ENCODE measurements around the gene ZNF385B. TPM values are rescaled to one million over a fixed set of nuclear protein-coding genes. Genes with fewer than 3 reads are reported as not detected.

The ZNF385B gene
- total RNA-seq, 1 experiment from 2014 or later, result 9.3 TPM

GRCh38 chr2:179860255-179861026 lies 971 bp downstream of the ZNF385B start:
- intact Hi-C loops (cut with micrococcal nuclease), result no loop called here
- no TSS peak for BruUV-seq (replicated peaks)
- no peaks in the 10 kb centered on the region for H3K9me3 ChIP-seq (ENCODE audit: control insufficient read depth in 1 of 2, insufficient read depth in 1 of 2, low read depth in 1 of 2, low read length in 2 of 2)
- ATAC-seq (peak; percentile 1; the same call in 1 of the 2 replicates), DNase-seq (ENCODE audit: low read depth, low spot score) (no peak)
- H3K4me1 ChIP-seq (ENCODE audit: control insufficient read depth in 1 of 2, insufficient read depth in 2 of 2, low read length in 2 of 2), result peaks cover 2 to 15% of the 10 kb centered on the region in 2 experiments; a peak in 3 of 4 replicates
- peak overlapping the region; percentile 22 for H2AFZ ChIP-seq (ENCODE audit: low read depth, low read length, poor library complexity, severe bottlenecking)
- no peaks in the 10 kb centered on the region for H3K79me2 ChIP-seq (ENCODE audit: insufficient read depth, low read length)
- peak overlapping the region; percentile 89 for H3K4me2 ChIP-seq (ENCODE audit: low read length)
- H4K20me1 ChIP-seq (ENCODE audit: insufficient read depth), result no peaks in the 10 kb centered on the region
- no peaks in the 10 kb centered on the region for H3K9me2 ChIP-seq (ENCODE audit: insufficient read depth)
- H3K27me3 ChIP-seq (ENCODE audit: insufficient read depth, low read length), result no peaks in the 10 kb centered on the region
- no peak for TF ChIP-seq POLR2A (IDR thresholded peaks at IDR 0.05; ENCODE audit: borderline replicate concordance, extremely low read depth, insufficient read depth, insufficient read length)
- H3K27ac ChIP-seq (ENCODE audit: low read depth, low read length), result peak overlapping the region; percentile 33; the same call in 1 of the 2 replicates
- peak overlapping the region; percentile 59 for H3K9ac ChIP-seq (ENCODE audit: low read length)
- no peaks in the 10 kb centered on the region for H3K36me3 ChIP-seq (ENCODE audit: control insufficient read depth in 1 of 2, insufficient read depth in 2 of 2, low read length in 2 of 2)
- ChIA-PET CTCF (no interaction called here), POLR2A (no interaction called here), RAD21 (ENCODE audit: low non-redundant PET in 1 of 2, low total read pairs in 2 of 2, uncharacterized antibody in 2 of 2, unreplicated experiment in 2 of 2) (interaction anchor here in 1 of 2 experiments (0.6 kb wide), 1 partner anchor 218 kb away, joined by 3 read pairs; no protein-coding TSS in a partner anchor)
- peak overlapping the region; percentile 58 to 66 for H3K4me3 ChIP-seq (replicated peaks in 1 of 2; ENCODE audit: low read depth in 1 of 2, low read length in 2 of 2)

GRCh38 chr2:179859523-179859922 lies 1.9 kb downstream of the ZNF385B start:
- H3K9me3 ChIP-seq (ENCODE audit: control insufficient read depth in 1 of 2, insufficient read depth in 1 of 2, low read depth in 1 of 2, low read length in 2 of 2), result no peaks in the 10 kb centered on the region
- H3K79me2 ChIP-seq (ENCODE audit: insufficient read depth, low read length), result no peaks in the 10 kb centered on the region
- ChIA-PET CTCF (no interaction called here), RAD21 (ENCODE audit: low non-redundant PET in 1 of 2, low total read pairs in 2 of 2, uncharacterized antibody in 2 of 2, unreplicated experiment in 2 of 2) (no interaction called here), POLR2A (no interaction called here)
- peak overlapping the region; percentile 89 for H3K4me2 ChIP-seq (ENCODE audit: low read length)
- no peak overlapping the region for H3K4me3 ChIP-seq (replicated peaks in 1 of 2; ENCODE audit: low read depth in 1 of 2, low read length in 2 of 2)
- H3K4me1 ChIP-seq (ENCODE audit: control insufficient read depth in 1 of 2, insufficient read depth in 2 of 2, low read length in 2 of 2), result peaks cover 2 to 15% of the 10 kb centered on the region in 2 experiments; a peak in 3 of 4 replicates
- no TSS peak for BruUV-seq (replicated peaks)
- H2AFZ ChIP-seq (ENCODE audit: low read depth, low read length, poor library complexity, severe bottlenecking), result no peak overlapping the region
- H3K9ac ChIP-seq (ENCODE audit: low read length), result no peak overlapping the region
- no peaks in the 10 kb centered on the region for H3K9me2 ChIP-seq (ENCODE audit: insufficient read depth)
- TF ChIP-seq EGR1 (IDR thresholded peaks at IDR 0.05; ENCODE audit: low read depth) (no peak), YY1 (IDR thresholded peaks at IDR 0.05; ENCODE audit: extremely low read depth, insufficient replicate concordance, low read depth, low read length) (no peak), CBX3 (IDR thresholded peaks at IDR 0.05; ENCODE audit: low read depth) (no peak), ELF1 (IDR thresholded peaks at IDR 0.05; ENCODE audit: borderline replicate concordance, low read depth) (no peak), SP1 (IDR thresholded peaks at IDR 0.05; ENCODE audit: low read depth) (no peak), SIN3A (IDR thresholded peaks at IDR 0.05; ENCODE audit: low read depth) (no peak), ZFX (IDR thresholded peaks at IDR 0.05) (no peak), CTCF (IDR thresholded peaks at IDR 0.05 in 2 of 3, conservative IDR thresholded peaks at IDR 0.05 in 1 of 3; ENCODE audit: borderline replicate concordance in 1 of 3, insufficient read depth in 1 of 3, low read depth in 2 of 3, low read length in 2 of 3) (no peak), CEBPB (IDR thresholded peaks at IDR 0.05; ENCODE audit: low read depth) (no peak), JUND (IDR thresholded peaks at IDR 0.05) (no peak), FOSL1 (IDR thresholded peaks at IDR 0.05; ENCODE audit: low read depth) (no peak), RAD21 (IDR thresholded peaks at IDR 0.05; ENCODE audit: low read depth) (no peak), ZBTB33 (IDR thresholded peaks at IDR 0.05; ENCODE audit: extremely low read depth, insufficient replicate concordance, low read length) (no peak), SRF (IDR thresholded peaks at IDR 0.05; ENCODE audit: low read depth) (no peak)
- ATAC-seq (no peak), DNase-seq (ENCODE audit: low read depth, low spot score) (no peak)
- intact Hi-C loops (cut with micrococcal nuclease), result no loop called here
- H3K27ac ChIP-seq (ENCODE audit: low read depth, low read length), result no peak overlapping the region
- no peaks in the 10 kb centered on the region for H4K20me1 ChIP-seq (ENCODE audit: insufficient read depth)
- H3K36me3 ChIP-seq (ENCODE audit: control insufficient read depth in 1 of 2, insufficient read depth in 2 of 2, low read length in 2 of 2), result no peaks in the 10 kb centered on the region
- no peaks in the 10 kb centered on the region for H3K27me3 ChIP-seq (ENCODE audit: insufficient read depth, low read length)

All from HCT116 (cell line).